DMS114 treated with DMSO at 0.1 percent for 48 hours (cell line): ENCODE results near the gene TENM4.
"Not testable (repeated sequence)": the region's sequence is repeated elsewhere in the genome, so short reads cannot be mapped to it uniquely, and the experiment has no call there.

Source experiments
- DNase-seq: peaks from one replicate; lab custom pipeline; 2025; ENCODE audit not compliant: unreplicated experiment; lab: John Stamatoyannopoulos, UW

TENM4 gene

GRCh38 chr11:78986305-78986704, 454.5 kb downstream of the TENM4 start:
- DNase-seq = no peak

GRCh38 chr11:78985663-78986062, 455.2 kb downstream of the TENM4 start:
- DNase-seq = no peak

GRCh38 chr11:78982473-78982872, 458.4 kb downstream of the TENM4 start:
- no peak for DNase-seq

- DNase-seq = no peak
Observed at GRCh38 chr11:78981153-78981552, 459.7 kb downstream of the TENM4 start.

DNA sequence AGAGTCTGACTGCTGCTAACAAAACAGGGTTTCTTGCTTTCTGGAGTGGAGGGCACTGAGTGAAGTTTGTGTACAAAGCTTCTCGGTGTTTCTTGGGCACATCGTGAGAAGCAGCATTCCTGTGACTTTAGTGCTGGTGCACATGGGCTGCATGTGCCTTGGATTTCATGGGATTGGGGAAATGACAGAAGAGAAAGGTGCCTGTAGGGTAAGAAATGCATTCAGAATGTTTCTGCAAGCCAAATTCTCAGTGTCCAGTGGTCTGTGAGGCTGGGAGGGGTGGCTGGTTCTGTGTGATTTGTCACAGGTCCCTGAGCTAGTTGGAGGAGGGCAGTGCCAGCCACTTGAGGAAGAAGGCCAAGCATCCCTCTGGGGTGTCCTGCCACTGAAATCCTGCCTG, 462.0 kb downstream of the TENM4 start:
- no peak for DNase-seq

- not testable (repeated sequence) for DNase-seq
Observed at GRCh38 chr11:78977848-78978247, 463.0 kb downstream of the TENM4 start.

DNA sequence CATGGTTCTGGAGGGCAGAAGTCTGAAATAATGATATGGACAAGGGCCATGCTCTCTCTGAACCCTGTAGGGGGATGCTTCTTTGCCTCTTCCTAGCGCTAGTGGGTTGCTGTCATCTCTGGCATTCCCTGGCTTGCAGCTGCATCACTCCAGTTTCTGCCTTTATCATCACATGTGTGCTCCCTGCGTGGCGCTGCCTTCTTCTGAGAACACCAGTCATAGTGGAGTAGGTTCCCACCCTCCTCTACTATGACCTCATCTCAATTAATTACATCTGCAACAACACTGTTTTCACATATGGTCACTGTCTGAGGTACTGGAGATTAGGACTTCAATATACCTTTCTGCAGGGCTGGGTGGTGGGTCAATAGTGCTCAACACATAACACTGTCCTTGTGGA, 463.8 kb downstream of the TENM4 start:
- DNase-seq = no peak

- no peak for DNase-seq
Observed at GRCh38 chr11:78975081-78975480, 465.7 kb downstream of the TENM4 start.

DNA sequence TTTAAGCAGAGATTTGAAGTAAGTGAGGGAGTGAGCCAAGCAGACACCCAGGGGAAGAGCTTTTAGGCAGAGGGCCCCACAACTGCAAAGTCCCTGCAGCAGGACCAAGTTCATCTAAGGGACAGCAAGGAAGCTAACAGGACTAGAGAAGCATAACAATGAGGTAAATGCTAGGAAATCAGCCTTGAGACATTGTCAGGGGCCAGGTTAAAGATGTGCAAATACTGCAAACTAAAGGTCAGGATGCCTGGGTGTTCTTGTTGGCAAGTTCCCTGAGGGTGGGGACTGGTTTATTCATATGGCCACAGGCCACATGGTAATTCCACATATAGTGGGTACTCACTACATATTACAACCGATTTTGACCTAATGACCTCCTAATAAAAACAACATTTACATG, 467.0 kb downstream of the TENM4 start:
- no peak for DNase-seq

- no peak for DNase-seq
Observed at GRCh38 chr11:78972590-78972989, 468.2 kb downstream of the TENM4 start.

DNA sequence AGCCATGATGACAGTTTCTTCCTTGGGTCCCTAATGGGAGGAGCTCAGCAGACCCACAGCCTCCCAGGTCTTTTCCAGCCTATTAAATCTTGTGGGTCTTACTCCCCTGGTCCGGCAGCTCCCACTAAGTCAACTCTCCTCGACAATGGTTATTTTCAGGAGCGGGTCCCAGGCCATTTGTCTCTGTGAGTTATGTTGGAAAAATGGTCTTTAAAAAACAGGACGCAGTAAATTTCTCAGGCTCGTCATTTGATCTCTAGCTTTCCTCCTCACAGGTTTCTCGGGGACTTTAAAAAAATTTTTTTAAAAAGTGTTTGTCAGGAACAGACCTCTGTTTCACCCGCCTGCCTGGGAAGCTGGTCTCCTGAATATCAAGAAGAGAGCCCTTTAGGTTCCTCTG, 468.7 kb downstream of the TENM4 start:
- DNase-seq = no peak

GRCh38 chr11:78967811-78968210, 473.0 kb downstream of the TENM4 start:
- DNase-seq = no peak

- DNase-seq = no peak
Observed at GRCh38 chr11:78965432-78965831, 475.4 kb downstream of the TENM4 start.

- DNase-seq = no peak
Observed at GRCh38 chr11:78961937-78962701, 478.7 kb downstream of the TENM4 start.

DNA sequence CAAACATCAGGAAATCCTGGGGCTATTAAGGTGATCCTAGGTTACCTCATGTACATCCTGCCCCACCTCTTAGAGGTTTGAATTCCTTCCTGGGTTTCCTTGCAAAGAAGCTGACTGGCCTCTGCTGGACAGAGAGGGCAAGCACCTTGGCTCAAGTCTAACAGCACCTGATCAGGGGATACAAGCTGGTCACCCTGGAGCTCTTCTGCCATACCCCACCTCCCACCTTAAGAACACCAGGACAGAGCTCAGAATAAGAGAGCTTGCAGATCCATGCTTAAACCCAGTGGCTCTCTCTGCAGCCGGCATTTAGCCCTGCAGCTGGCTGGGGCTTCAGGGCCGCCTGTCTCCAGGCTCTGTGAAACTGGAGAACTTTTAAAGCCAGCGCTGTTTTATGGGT, 479.6 kb downstream of the TENM4 start:
- no peak for DNase-seq

GRCh38 chr11:78958444-78958843, 482.4 kb downstream of the TENM4 start:
- no peak for DNase-seq

GRCh38 chr11:78957476-78958245, 483.2 kb downstream of the TENM4 start:
- DNase-seq = no peak

DNA sequence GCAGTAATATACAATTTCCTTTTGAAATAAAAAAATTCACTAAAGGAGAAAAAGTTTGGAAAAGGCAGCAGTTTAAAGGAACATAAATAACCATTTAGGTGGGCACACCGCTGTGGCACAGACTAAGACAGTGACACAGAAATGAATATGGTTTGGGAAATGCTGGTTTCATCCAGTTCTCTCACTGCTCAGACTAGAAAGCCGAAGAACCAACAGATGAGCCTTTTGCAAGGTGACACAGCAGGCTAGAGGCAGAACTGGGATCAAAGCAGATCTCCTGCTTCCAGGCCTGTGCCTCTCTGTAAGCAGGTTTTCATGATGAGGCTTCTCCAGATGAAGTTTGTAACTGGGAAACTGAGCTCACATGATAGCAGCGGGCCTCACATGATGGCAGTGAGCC, 486.1 kb downstream of the TENM4 start:
- DNase-seq = no peak

DNA sequence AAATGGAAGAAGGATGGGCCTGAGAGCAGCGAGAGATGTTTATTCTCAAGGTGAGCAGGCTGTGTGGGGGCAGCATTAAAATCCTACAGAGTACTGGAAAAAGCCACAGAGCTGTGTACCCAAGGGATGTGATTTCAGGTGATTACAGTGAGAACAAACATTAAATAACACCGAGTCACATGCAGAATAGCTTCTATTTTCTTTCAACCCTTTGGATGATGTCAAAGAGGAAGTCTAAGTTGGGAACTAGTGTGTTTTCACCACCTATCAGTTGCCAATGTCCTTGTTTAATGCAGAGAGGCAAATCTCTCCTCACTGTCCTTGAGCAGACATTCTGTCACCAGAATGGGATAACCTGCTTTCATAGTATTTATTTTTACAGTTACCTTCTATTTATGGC, 486.6 kb downstream of the TENM4 start:
- DNase-seq = no peak

DNA sequence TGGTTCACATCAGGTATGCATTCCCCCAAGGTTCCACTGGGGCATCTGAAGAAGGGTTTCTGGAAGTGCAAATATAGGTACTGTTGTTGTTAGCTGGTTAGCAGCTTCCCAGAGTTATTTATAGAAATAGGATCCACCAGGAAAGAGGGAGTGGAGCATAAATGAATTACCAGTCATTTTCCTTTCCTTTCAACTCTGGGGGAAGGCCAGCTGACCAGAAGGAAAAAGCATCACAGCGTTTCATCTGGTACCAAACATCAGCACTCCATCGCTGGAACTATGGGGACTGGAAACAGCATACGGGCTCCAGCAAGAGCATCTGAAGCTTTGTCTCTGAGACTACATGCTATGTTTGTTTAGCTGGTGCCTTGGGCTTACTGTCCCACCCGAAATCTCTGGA, 487.9 kb downstream of the TENM4 start:
- DNase-seq = no peak

GRCh38 chr11:78952175-78952574, 488.7 kb downstream of the TENM4 start:
- DNase-seq = no peak

GRCh38 chr11:78949976-78950690, 490.7 kb downstream of the TENM4 start:
- no peak for DNase-seq
